ENCODE results near the gene MAP1B. TPM values are rescaled to one million over a fixed set of nuclear protein-coding genes. Genes with fewer than 3 reads are reported as not detected.

Gene MAP1B
- total and polyA plus RNA-seq, 2 of the 4 experiments (the other 2 are of a cell fraction): 41.1 to 183 TPM

DNA sequence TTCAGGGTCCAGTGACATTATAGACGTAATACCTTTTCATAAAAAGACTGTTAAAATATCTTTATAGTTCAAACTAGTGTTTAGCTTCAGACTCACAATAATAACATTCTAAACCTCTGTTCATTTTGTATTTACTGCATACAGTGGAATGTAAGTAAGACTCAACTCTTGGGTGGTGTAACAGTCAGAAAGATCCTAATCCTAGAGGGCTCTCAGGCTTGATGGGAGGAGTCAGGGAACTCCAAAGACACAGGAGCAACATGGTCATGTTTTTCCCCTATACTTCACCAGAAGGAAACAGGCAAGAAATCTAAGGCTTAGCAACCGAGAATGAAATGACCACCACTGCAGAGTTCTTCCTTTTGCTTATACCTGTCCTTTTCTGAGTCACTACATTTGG, 130.1 kb downstream of the MAP1B start:
- ATAC-seq (ENCODE audit: low read depth) (peak; percentile 60; the same call in 1 of the 2 replicates), DNase-seq (no peak)
- dilution Hi-C loops (cut with HindIII; ENCODE audit: low sequenced_read_pairs, unreplicated experiment) (no loop called here), in situ Hi-C loops (cut with MboI; ENCODE audit: low sequenced_read_pairs) (no loop called here), intact Hi-C loops (cut with micrococcal nuclease) (no loop called here)
- Histone ChIP-seq H3K4me3 (ENCODE audit: insufficient read depth, low read depth, low read length) (no peak overlapping the region), H3K9ac (ENCODE audit: low read depth, low read length) (no peak overlapping the region), H3K36me3 (ENCODE audit: control insufficient read depth, insufficient read depth, low read length) (no peaks in the 10 kb centered on the region; the same call in 1 of the 2 replicates), H3K4me2 (ENCODE audit: low read depth, low read length) (no peak overlapping the region), H3K4ac (ENCODE audit: low read depth, low read length) (no peak overlapping the region), H3K9me3 (ENCODE audit: control insufficient read depth, insufficient read depth, low read length) (no peaks in the 10 kb centered on the region), H2BK20ac (ENCODE audit: low read depth, low read length) (no peak overlapping the region), H3K14ac (replicated peaks; ENCODE audit: low read depth, low read length) (no peak overlapping the region), H4K8ac (ENCODE audit: low read depth in 2 of 2, low read length in 2 of 2) (no peak overlapping the region), H3K18ac (ENCODE audit: low read depth, low read length) (no peak overlapping the region), H3K79me1 (ENCODE audit: low read depth in 1 of 2, low read length in 2 of 2) (peaks cover 22 to 34% of the 10 kb centered on the region in 2 experiments), H2BK120ac (ENCODE audit: low read depth, low read length) (no peak overlapping the region), H3K27me3 (ENCODE audit: control insufficient read depth, insufficient read depth, low read length) (no peaks in the 10 kb centered on the region), H4K5ac (ENCODE audit: low read depth, low read length) (no peak overlapping the region), H2AK5ac (ENCODE audit: low read depth, low read length) (no peak overlapping the region), H3K27ac (ENCODE audit: insufficient read depth, low read length) (no peak overlapping the region), H3K56ac (ENCODE audit: extremely low read depth, insufficient read depth, low read length) (no peak overlapping the region), H2BK5ac (ENCODE audit: low read depth, low read length, poor library complexity, severe bottlenecking) (no peak overlapping the region), H2AFZ (replicated peaks; ENCODE audit: low read length, poor library complexity) (no peak overlapping the region), H2AK9ac (replicated peaks; ENCODE audit: low read depth, low read length, poor library complexity) (no peak overlapping the region), H4K91ac (ENCODE audit: insufficient read depth, low read depth, low read length) (no peak overlapping the region), H3K4me1 (ENCODE audit: control insufficient read depth, insufficient read depth, low read length) (peaks cover 2% of the 10 kb centered on the region; the same call in 1 of the 2 replicates), H3K9me1 (ENCODE audit: insufficient read depth, low read length) (0 out of 2 replicates have a peak, but pooled peaks cover under 1% of the 10 kb centered on the region), H4K20me1 (ENCODE audit: insufficient read depth, low read length) (no peaks in the 10 kb centered on the region), H3K23ac (ENCODE audit: low read depth, low read length) (no peak overlapping the region), H2BK15ac (ENCODE audit: low read depth, low read length) (no peak overlapping the region)
- CTCF ChIA-PET: no interaction called here
- WGBS, 2 experiments (ENCODE audit: extremely low coverage in 2 of 2, insufficient read length in 1 of 2): no CpG with 5 or more reads among the region's 2 CpGs
- no TSS peak for BruUV-seq (replicated peaks)
- TF ChIP-seq RFX5 (IDR thresholded peaks at IDR 0.05; ENCODE audit: low read depth, low read length): no peak
- POLR2A ChIA-PET (ENCODE audit: unreplicated experiment): no interaction called here
